ENCODE measurements around the gene DLG2.

DNA sequence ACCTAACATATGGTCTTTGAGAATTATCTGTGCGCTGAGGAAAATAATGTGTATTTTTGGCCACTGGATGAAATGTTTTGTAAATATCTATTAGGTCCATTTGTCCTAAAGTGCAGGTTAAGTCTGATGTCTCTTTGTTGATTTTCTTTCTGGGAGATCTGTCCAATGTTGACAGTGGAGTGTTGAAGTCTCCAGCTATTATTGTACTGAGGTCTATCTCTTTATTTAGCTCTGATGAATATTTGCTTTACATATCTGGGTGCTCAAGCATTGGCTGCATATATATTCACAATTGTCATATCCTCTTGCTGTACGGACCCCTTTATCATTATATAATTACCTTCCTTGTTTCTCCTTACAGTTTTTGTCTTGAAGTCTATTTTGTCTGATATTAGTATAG, 833.8 kb downstream of the DLG2 start:
- TF ChIP-seq POLR2A (IDR thresholded peaks at IDR 0.05; ENCODE audit: low read depth, low read length) (no peak), POLR2AphosphoS5 (IDR thresholded peaks at IDR 0.05; ENCODE audit: low read depth, low read length) (no peak)

Measured in GM12891 (cell line).